K562 (cell line): ENCODE measurements around the gene C1QTNF12. TPM values are rescaled to one million over a fixed set of nuclear protein-coding genes. Genes with fewer than 3 reads are reported as not detected.

ENCODE experiments used
- ATAC-seq: fragments of 200-7000 bp; cut with Tn5 transposase; 3 replicates; pipeline ENCODE4 v1.9.1; 2020; ENCODE audit warnings: moderate library complexity
- BruUV-seq: library from RNA; stranded (reverse); fragments of 400-500 nt; replicated peaks from 2 replicates; lab custom pipeline; 2021; lab: Mats Ljungman, UMichigan
- CTCF ChIA-PET: fragments of 300-600 bp; formaldehyde crosslinking; extraction: SDS; loops from one replicate; lab custom pipeline; 2021; ENCODE audit warnings: low intra/inter-chr PET ratio; lab: Yijun Ruan, JAX
- POLR2A ChIA-PET: fragments of 300-600, 350-650 bp; sonication (Branson Sonifier 250); formaldehyde crosslinking; extraction: SDS; loops from one replicate; lab custom pipeline; 2021; ENCODE audit warnings: antibody characterized with exemption, inconsistent platforms; lab: Yijun Ruan, JAX
- DNase-seq, 4 experiments: peaks; one replicate each; pipeline versions ENCODE4 v3.0.0 to v3.0.0-alpha.2; 2011 to 2018; ENCODE audit warnings: low spot score in 3 of 4, mixed read lengths in 3 of 4; ENCODE audit errors: extremely low read depth in 1 of 4
- FAIRE-seq: peaks from 2 replicates; lab custom pipeline; 2011; peaks lifted over from hg19 to GRCh38; lab: Jason Lieb, UNC
- H2AFZ ChIP-seq: 2 replicates; pipeline ENCODE4 v1.6.0; 2011; ENCODE audit warnings: low read depth, low read length, control low read depth, inconsistent platforms
- H3K27ac ChIP-seq: fragments of 200-600 bp; 3 replicates; pipeline ENCODE4 v1.8.0; 2011; ENCODE audit warnings: low read depth, mild to moderate bottlenecking, control low read depth, inconsistent platforms, low read length, moderate library complexity, mixed read lengths; ENCODE audit errors: extremely low read depth
- H3K27me3 ChIP-seq, 2 experiments: fragments of 300-600 bp in 1 of 2; 2 replicates in 1 of 2; 3 replicates in 1 of 2; pipeline versions ENCODE4 v1.6.0 to v1.8.0; 2011; ENCODE audit warnings: inconsistent platforms in 2 of 2, low read length in 2 of 2, mild to moderate bottlenecking in 1 of 2, mixed read lengths in 1 of 2, moderate library complexity in 1 of 2; ENCODE audit not compliant: control insufficient read depth in 2 of 2, insufficient read depth in 2 of 2
- H3K36me3 ChIP-seq: fragments of 300-600 bp; 3 replicates; pipeline ENCODE4 v1.8.0; 2011; ENCODE audit warnings: mild to moderate bottlenecking, low read length, inconsistent platforms; ENCODE audit not compliant: control insufficient read depth, insufficient read depth
- H3K4me1 ChIP-seq, 2 experiments: fragments of 200-600 bp in 1 of 2; replicated peaks in 1 of 2; 2 replicates in 1 of 2; 3 replicates in 1 of 2; pipeline versions ENCODE4 v1.5.1 to v1.8.0; 2011; ENCODE audit warnings: inconsistent platforms in 2 of 2, low read length in 2 of 2, mild to moderate bottlenecking in 1 of 2, mixed read lengths in 1 of 2, moderate library complexity in 1 of 2; ENCODE audit not compliant: control insufficient read depth in 2 of 2, insufficient read depth in 2 of 2
- H3K4me2 ChIP-seq: 2 replicates; pipeline ENCODE4 v1.6.1; 2011; ENCODE audit warnings: low read length, control low read depth, inconsistent platforms, mixed read lengths; ENCODE audit not compliant: insufficient read depth
- H3K4me3 ChIP-seq: fragments of 200-600 bp; sonication (generic), shearing (Covaris generic); 2 replicates; pipeline ENCODE4 v1.5.1; 2016; ENCODE audit warnings: control low read depth, inconsistent platforms
- H3K79me2 ChIP-seq: fragments of 200-600 bp; 3 replicates; pipeline ENCODE4 v1.8.0; 2011; ENCODE audit warnings: low read length, inconsistent platforms; ENCODE audit not compliant: control insufficient read depth, insufficient read depth
- H3K9ac ChIP-seq, 2 experiments: 2 replicates each; pipeline versions ENCODE4 v1.6.0 to v1.6.1; 2011; ENCODE audit warnings: low read depth in 2 of 2, low read length in 2 of 2, control low read depth in 1 of 2, inconsistent platforms in 1 of 2, mild to moderate bottlenecking in 1 of 2, mixed read lengths in 1 of 2; ENCODE audit not compliant: insufficient read depth in 1 of 2
- H3K9me1 ChIP-seq: one replicate; pipeline ENCODE4 v1.6.0; 2011; ENCODE audit warnings: inconsistent platforms, mild to moderate bottlenecking, low read length, moderate library complexity; ENCODE audit not compliant: control insufficient read depth, insufficient read depth
- H3K9me3 ChIP-seq: replicated peaks from 2 replicates; pipeline ENCODE4 v1.5.1; 2011; ENCODE audit warnings: low read depth, low read length, inconsistent platforms; ENCODE audit not compliant: control insufficient read depth, insufficient read depth
- H4K20me1 ChIP-seq: replicated peaks from 2 replicates; pipeline ENCODE4 v1.6.1; 2011; ENCODE audit warnings: low read length, inconsistent platforms, mixed read lengths; ENCODE audit not compliant: control insufficient read depth, insufficient read depth
- ATF2 ChIP-seq: sonication (generic); formaldehyde crosslinking; IDR thresholded peaks from 2 replicates; pipeline ENCODE4 v1.8.1; 2022; ENCODE audit warnings: missing genetic modification reagents
- CREBBP ChIP-seq: IDR thresholded peaks from one replicate; pipeline ENCODE4 v1.6.1; 2012; ENCODE audit warnings: low read depth, mild to moderate bottlenecking, control low read depth, inconsistent platforms, low read length
- DEAF1 ChIP-seq: fragments of 450-650 bp; formaldehyde crosslinking; IDR thresholded peaks from 2 replicates; pipeline ENCODE4 v1.4.0; 2020; ENCODE audit warnings: mild to moderate bottlenecking, moderate library complexity
- HMGN3 ChIP-seq: IDR thresholded peaks from 2 replicates; pipeline ENCODE4 v1.6.1; 2011; ENCODE audit warnings: borderline replicate concordance, low read depth, mild to moderate bottlenecking, mixed read lengths, low read length; ENCODE audit not compliant: insufficient read length; ENCODE audit errors: extremely low read depth
- MED1 ChIP-seq: sonication (generic); formaldehyde crosslinking; IDR thresholded peaks from 2 replicates; pipeline ENCODE4 v1.8.1; 2023; ENCODE audit warnings: missing genetic modification reagents, borderline replicate concordance
- PCBP1 ChIP-seq: fragments of 200-400 bp; formaldehyde crosslinking; IDR thresholded peaks from 2 replicates; pipeline ENCODE4 v1.6.1; 2018; ENCODE audit warnings: mild to moderate bottlenecking, low read depth, low read length; ENCODE audit not compliant: poor library complexity, severe bottlenecking
- PTBP1 ChIP-seq: fragments of 200-400 bp; formaldehyde crosslinking; IDR thresholded peaks from 2 replicates; pipeline ENCODE4 v1.6.1; 2017; ENCODE audit warnings: low read depth, low read length
- RBFOX2 ChIP-seq: fragments of 200-400 bp; formaldehyde crosslinking; IDR thresholded peaks from 2 replicates; pipeline ENCODE4 v1.6.1; 2017; ENCODE audit warnings: low read depth, mild to moderate bottlenecking, low read length, moderate library complexity
- TBP ChIP-seq: optimal IDR thresholded peaks from 2 replicates; pipeline ENCODE3; 2011; ENCODE audit warnings: low read depth, low read length, improper control_type of control experiment
- ZBTB43 ChIP-seq: sonication (generic); formaldehyde crosslinking; IDR thresholded peaks from 2 replicates; pipeline ENCODE4 v1.8.0; 2023; ENCODE audit warnings: mild to moderate bottlenecking, missing genetic modification reagents
- ZKSCAN8 ChIP-seq: fragments of 200-800 bp; sonication (Bioruptor generic); IDR thresholded peaks from 2 replicates; pipeline ENCODE4 v1.6.1; 2016; ENCODE audit warnings: missing genetic modification characterization, missing compliant biosample characterization
- ZNF740 ChIP-seq, 3 experiments: fragments of 200-800 bp in 1 of 3; sonication (Bioruptor generic) in 1 of 3; sonication (generic) in 1 of 3; formaldehyde crosslinking in 1 of 3; IDR thresholded peaks; 2 replicates each; pipeline versions ENCODE4 v1.6.1 to v1.8.0; 2016 to 2022; ENCODE audit warnings: mild to moderate bottlenecking in 2 of 3, missing compliant biosample characterization in 2 of 3, missing genetic modification characterization in 2 of 3, missing genetic modification reagents in 1 of 3
- WGBS: fragments of 100-300 bp; shearing (Covaris generic); methylation state at CpG from one replicate; pipeline ENCODE4 v1.1.6; 2016; ENCODE audit warnings: low coverage, mixed read lengths; ENCODE audit not compliant: insufficient coverage; ENCODE audit errors: missing lambda C conversion rate; 5-methylcytosine and 5-hydroxymethylcytosine counted together
- in situ Hi-C: fragments of 300-500 bp; cut with MboI; formaldehyde crosslinking; loops from 4 replicates; pipeline ENCODE4 v1.15.0; 2018; ENCODE audit warnings: inconsistent platforms, mixed read lengths
- intact Hi-C: fragments of 100-400 bp; cut with micrococcal nuclease; formaldehyde crosslinking; loops from 2 replicates; pipeline ENCODE4 v1.14.2; 2022
- polyA plus RNA-seq, 8 experiments: library from polyadenylated mRNA; depleted of rRNA in 4 of 8; stranded (reverse) in 5 of 8; unstranded in 3 of 8; fragments of >200 nt; fragmentation: Nextera tagmentation in 2 of 8; fragmentation: Illumina TruSeq in 1 of 8; extraction: Ambion mirVana in 2 of 8; extraction: Trizol in 1 of 8; gene quantifications; 2 replicates each; pipeline versions ENCODE4 v1.2.1 to v1.2.3, GENCODE V29; 2011 to 2014; ENCODE audit warnings: inconsistent platforms in 1 of 8, missing spikeins in 1 of 8
- total RNA-seq, 7 experiments: library from RNA; depleted of rRNA in 6 of 7; stranded (reverse); fragments of >200 nt in 6 of 7; fragmentation: Illumina TruSeq in 2 of 7; extraction: Trizol in 2 of 7; gene quantifications; 2 replicates each; pipeline versions ENCODE4 v1.2.1 to v1.2.3, GENCODE V29; 2011 to 2021; ENCODE audit warnings: low replicate concordance in 1 of 7

The C1QTNF12 gene
- total and polyA plus RNA-seq, 9 of the 15 experiments (the other 6 are each of a cell fraction or from before 2014, with no cell fraction given), result 0.11 to 4.3 (median 0.93) TPM; not detected in 3

- CTCF ChIA-PET, result interaction anchor here (0.6 kb wide), 2 partner anchors 22 to 109 kb away, joined by 3 to 5 read pairs; no protein-coding TSS in a partner anchor
- DNase-seq (no peak), FAIRE-seq (no peak), ATAC-seq (no peak)
- peaks cover 8% of the 10 kb centered on the region; the same call in 1 of the 2 replicates for H4K20me1 ChIP-seq
- intact Hi-C loops, result no loop called here
- H3K9ac ChIP-seq, result 0 out of 4 replicates have a peak overlapping the region, but pooled peaks of 1 of the 2 experiments have one; percentile 28
- peaks cover 4% of the 10 kb centered on the region for H3K9me1 ChIP-seq
- no peak overlapping the region for H3K4me2 ChIP-seq
- WGBS, result 94% methylated on average over 19 of the region's 31 CpGs
- peaks cover 5% of the 10 kb centered on the region for H3K79me2 ChIP-seq
- no peak overlapping the region for H3K27ac ChIP-seq
- H3K4me3 ChIP-seq, result no peak overlapping the region
- H2AFZ ChIP-seq, result no peak overlapping the region
- H3K9me3 ChIP-seq, result no peaks in the 10 kb centered on the region
- H3K27me3 ChIP-seq, result no peaks in the 10 kb centered on the region
- BruUV-seq, result no TSS peak
- POLR2A ChIA-PET, result interaction anchor here (0.6 to 1.0 kb wide), 3 partner anchors 13 to 301 kb away, joined by 3 to 7 read pairs (median 3); no protein-coding TSS in a partner anchor
- H3K36me3 ChIP-seq, result peaks cover 94% of the 10 kb centered on the region; the same call in 2 of the 3 replicates
- peaks cover 0 to 48% of the 10 kb centered on the region in 2 experiments; a peak in 2 of 5 replicates for H3K4me1 ChIP-seq
- in situ Hi-C loops, result no loop called here
- TF ChIP-seq ZNF740 (CRISPR knock-in tag; IDR thresholded peaks at IDR 0.05) (0 out of 2 replicates have a peak, but pooled peaks have one; percentile 24), ZNF740 (tag; IDR thresholded peaks at IDR 0.05) (no peak), ATF2 (no peak), HMGN3 (no peak), DEAF1 (CRISPR knock-in tag) (no peak), MED1 (no peak), ZBTB43 (CRISPR knock-in tag) (no peak), ZKSCAN8 (no peak), RBFOX2 (peak; percentile 23; the same call in 1 of the 2 replicates), PTBP1 (no peak), CREBBP (no peak), PCBP1 (peak; percentile 55), TBP (no peak)
These were observed 10.7 kb upstream of the C1QTNF12 start for GRCh38 chr1:1256956-1257871.
